ENCODE results near the gene TBX2.
"Not testable (repeated sequence)": the region's sequence is repeated elsewhere in the genome, so short reads cannot be mapped to it uniquely, and the experiment has no call there.

Gene TBX2

DNA sequence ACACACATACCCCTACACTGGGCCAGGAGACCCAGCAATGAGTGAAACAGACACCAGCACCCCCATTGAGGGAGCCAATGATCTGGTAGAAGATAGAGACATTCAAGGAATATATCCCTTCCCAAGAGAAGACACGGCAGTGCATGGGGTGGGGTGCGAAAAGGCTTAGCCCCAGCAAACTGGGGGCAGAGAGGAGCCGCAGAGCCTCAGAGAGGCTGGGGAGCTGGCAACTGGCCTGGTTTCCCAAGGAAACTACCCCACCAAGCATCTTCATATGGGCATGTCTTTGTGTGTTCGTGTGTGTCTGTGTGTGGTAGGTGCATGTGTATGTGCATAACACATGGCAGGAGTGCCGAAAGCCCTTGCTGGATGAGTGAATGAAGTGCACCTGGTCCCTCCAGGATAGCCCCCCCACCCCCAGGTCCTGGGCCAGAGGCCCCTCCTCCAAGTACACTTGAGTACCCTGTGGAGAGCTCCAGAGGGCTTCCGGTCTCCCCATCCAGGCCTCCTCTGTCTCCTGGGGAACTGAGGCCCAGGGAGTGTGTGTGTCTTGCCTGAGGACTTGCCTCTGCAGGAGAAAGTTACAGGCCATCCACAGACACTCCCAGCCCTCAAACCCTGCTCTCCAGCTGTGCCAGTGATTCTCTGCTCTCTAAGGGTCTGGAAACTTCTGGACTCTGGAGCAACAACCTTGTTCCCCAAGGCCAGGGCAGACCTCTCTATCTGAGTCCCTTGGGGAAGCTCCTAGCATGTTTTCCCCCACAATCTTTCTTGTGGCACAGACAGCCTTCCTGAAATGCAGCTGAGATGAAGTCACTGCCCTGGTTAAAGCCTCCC lies 15.9 kb downstream of the TBX2 start:
- no peak for FAIRE-seq

DNA sequence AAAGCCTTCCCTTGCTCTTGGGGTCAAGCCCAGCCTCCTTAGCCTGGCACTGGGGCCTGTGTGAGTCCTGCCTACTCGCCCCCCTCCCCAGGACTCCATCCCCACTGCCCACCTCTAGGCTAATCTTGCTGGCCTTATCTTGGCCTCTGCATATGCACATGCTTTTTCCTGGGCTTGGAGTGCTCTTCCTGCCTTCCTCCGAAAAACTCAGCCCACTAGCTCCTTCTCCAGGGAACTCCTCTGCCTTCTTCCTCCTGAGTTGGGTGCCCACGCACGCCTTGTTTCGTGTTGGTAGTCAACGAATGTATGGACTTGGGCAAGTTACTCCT lies 16.5 kb downstream of the TBX2 start:
- no peak for FAIRE-seq

DNA sequence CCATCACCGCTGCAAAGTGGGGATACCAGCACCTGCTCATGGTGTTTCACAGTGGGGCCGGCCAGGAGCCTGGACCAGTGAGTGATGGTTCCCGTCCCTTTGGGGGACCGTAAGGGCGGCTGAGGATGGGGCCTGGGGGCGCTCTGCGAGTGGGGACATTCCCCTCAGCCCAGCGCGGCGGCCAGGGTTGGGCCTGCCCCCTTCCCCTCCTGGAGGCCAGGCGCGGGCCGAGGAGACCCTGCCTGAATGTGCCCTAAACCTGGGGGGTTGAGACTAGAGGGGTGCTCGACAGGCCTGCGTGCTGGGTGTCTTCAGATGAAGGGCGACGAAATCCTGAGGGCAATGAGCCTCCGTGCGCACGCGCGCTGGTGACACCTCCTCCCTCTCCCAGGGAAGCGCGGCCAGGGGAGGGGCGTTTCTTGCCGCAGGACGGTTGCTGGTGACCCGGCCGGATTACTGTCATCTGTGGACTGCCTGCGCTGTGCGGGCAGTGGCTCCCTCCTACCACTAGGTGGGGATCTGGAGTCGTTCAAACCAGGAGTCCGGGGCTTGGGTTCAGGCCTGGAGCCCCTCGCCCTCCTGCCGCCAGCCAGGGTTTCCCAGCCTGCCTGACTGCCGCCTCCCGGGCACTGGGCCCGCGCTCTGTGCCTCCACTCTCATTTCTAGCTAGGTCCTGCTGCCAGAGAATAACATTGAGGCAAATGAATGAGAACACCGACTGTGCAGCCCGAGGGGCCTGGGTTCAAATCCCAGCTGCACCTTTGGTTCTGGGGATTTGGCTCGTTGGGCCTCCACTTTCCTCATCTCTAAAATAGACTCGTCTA lies 17.1 kb downstream of the TBX2 start:
- FAIRE-seq: no peak

DNA sequence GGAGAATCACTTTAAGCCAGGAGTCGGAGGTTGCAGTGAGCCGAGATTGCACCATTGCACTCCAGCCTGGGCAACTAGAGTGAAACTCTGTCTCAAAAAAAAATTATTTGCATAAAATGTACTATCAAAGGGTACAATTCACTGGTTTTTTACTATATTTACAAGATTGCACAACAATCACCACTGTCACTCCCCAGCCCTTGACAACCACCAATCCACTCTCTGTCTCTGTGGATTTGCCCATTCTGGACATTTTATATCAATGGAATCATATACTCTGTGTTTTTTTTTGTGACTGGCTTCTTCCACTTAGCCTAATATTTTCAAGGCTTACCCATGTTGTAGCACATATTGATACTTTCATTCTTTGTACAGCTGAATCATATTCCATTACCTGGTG lies 18.8 kb downstream of the TBX2 start:
- FAIRE-seq: no peak

DNA sequence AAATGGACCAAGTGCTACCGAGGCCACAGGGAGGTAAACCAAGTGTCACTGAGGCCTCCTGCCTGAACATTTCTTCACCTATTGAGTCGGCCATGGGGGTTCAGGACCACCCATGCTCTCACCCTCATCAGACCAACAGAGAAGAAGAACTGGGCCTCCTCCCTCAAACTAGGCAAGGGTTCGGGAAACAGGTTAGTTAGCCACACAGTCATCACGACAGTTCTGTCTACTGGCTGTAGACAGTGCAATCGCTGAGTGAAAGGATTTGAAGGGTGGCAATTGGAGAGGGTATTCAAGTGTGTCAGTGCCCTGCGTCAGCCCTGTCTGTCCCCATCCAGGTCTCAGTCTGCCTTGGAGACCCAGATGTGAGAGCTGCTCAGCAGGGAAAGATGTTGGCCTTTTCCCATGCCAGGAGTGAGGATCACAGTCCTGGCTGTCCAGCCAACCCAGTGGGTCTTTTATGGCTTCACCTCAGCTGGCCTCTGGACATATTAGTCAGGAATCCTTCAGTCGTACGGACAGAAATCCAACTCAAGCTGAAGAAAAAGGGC lies 19.9 kb downstream of the TBX2 start:
- no peak for FAIRE-seq

DNA sequence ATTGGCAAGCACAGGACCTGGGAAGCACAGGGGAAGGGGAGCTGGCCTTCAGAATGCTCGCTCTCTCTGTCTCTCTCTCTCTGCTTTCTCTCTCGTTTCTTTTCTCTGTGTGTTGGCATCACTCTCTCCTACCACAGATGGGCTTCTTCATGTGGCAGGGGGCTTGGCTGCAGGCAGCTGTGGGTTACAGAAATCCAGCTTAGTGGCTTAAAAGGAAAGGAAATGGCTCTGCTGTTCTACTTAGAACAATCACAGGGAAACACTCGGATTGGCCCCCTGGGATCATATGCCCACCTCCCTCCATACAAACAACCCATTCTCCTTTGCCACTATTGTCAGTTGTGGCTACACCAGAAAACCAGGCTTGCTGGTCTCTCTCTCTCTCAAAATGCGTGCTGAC lies 20.4 kb downstream of the TBX2 start:
- FAIRE-seq: no peak

DNA sequence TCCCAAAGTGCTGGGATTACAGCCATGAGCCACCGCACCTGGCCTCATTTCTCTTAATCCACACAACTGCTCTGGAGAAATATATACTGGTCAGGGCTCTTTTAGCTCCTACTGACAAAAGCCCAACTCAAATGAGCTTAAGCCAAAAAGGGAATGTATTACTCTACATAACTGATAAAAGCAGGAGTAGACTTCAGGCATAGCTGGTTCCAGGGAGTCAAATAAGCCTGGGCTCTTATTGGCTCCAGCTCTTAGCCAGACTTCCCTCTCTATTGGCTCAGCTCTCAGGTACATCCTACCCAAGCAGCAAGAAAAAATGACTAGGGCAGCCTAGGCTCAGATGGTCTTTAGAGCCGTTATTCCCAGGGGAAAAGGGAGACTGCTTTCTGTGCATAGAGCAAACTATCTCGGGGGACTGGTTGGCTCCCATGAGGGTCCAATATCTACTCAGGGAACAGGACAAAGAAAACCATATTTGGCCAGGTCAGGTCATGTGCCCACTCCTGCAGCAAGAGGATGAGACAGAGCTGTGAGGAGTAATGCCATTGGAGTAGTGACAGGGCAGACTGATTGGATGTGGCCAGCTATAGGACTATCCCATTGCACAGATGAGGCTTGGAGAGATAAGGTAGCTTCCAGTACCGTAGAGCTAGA lies 21.2 kb downstream of the TBX2 start:
- FAIRE-seq: no peak

DNA sequence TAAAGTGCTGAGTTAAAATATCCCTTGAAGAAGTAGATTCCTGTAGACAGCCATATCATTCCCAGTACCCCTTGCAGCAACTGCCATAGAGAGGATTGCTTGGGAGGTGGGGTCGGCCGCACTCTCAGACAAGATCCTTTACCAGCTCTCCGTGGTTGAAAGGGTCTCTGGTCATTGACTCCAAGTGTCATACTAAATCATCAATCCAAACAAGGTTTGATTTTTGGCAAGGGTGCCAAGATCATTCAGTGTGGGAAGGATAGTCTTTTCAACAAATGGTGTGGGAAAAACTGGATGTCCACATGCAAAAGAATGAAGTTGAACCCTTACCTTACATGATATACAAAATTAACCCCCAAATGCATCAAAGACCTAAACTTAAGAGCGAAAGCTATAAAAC lies 21.8 kb downstream of the TBX2 start:
- no peak for FAIRE-seq

DNA sequence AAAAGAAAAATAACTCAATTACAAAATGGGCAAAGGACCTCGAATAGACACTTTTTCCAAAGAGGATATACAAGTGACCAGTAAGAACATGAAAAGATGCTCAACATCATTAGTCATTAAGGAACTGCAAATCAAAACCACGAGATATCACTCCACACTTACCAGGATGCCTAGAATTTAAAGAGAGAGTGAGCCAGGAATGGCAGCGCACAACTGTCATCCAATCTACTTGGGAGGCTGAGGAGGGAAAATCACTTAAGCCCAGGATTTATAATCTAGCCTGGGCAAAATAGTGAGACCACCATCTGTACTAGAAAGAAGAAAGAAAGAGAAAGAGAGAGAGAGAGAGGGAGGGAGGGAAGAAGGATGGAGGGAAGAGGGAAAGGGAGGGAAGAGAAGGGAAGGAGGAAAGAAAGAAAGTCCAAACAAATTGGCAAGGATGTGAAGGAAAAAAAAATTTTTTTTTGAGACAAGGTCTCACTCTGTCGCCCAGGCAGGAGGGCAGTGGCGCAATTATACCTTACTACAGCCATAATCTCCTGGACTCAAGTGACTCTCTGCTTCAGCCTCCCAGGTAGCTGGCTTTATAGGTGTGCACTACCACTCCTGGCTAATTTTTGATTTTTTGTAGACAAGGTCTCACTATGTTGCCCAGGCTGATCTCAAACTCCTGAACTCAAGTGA lies 22.6 kb downstream of the TBX2 start:
- FAIRE-seq: no peak

DNA sequence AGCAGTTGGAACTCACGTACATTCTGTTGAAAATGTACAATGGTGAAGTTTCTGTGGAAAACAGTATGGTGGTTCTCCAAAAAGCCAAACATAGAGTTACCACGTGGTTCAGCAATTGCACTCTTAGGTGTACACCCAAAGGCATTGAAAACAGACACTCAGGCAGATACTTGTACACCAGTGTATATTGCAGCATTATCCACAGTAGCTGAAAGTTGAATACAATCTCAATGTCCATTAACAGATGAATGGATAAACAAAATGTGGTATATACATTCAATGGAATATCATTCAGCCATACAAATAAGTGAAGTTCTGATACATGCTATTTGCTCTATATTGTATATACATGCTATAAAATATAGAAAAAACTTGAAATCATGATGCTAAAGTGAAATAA lies 23.2 kb downstream of the TBX2 start:
- FAIRE-seq: no peak

DNA sequence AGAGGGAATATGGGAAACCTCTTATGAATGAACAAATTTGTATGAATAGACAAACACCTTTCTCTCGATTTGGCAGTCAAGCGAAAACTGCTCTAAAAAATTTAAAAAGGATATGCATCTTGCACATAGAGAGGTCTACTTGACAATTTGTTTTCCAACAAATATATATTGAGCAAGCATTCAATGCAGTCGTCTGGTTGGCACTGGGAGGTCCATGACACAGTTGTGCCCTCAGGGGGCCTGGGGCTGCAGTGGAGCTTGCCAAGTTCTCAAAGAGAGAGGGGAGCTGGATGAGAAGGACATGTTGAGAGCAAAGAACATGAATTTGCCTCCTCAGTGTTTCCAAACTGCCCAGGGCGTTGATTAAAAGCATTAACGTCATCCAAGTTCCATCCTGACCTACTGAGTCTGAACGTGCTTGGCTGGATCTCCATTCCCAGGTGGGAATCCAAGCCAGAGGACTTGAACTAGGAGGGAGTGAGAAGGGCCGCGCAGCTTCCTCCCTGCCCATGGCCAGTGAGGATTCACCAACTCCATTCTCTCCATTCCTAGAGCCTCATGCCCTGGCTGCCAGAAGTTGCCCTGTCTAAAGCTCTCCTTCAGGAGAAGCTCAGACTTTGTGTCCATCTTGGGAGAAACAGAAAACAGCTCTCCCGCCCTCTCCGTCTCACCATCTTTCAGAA lies 24.5 kb downstream of the TBX2 start:
- no peak for FAIRE-seq

DNA sequence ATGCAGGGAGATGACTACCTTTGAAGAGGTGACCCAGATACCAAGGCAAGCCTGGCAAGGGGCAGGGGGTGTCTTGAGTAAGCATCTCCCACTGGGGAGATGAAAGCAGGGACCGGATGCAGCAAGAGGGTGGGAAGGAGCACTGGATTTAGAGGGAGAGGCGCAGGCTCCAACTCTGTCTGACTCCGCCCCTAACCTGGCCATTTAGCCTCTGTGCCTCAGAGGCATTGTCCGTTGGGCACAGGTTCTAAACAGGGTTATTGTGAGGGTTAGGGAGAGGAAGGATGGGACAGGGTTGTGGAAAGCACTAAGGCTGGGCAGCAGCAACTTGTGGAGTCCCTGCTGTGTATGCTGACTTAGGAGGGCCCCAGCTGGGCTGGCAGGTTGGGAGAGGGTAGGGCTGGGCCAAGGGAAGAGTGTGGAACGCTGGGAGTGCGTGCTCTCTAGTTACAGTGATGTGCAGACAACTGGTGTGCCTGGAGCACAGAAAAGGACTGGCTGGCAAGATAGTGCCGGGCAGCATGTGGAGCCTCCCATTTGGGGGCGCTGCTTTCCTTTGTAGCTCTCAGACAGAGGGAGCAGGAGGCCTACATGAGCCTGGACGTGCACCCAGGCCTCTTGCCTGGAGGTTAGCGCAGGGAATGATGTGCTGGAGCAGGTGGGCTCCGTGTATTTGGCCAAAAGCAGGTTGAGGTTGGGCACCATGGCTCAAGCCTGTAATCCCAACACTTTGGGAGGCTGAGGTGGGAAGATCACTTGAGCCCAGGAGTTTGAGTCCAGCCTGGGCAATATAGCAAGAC lies 26.2 kb downstream of the TBX2 start:
- FAIRE-seq: no peak

DNA sequence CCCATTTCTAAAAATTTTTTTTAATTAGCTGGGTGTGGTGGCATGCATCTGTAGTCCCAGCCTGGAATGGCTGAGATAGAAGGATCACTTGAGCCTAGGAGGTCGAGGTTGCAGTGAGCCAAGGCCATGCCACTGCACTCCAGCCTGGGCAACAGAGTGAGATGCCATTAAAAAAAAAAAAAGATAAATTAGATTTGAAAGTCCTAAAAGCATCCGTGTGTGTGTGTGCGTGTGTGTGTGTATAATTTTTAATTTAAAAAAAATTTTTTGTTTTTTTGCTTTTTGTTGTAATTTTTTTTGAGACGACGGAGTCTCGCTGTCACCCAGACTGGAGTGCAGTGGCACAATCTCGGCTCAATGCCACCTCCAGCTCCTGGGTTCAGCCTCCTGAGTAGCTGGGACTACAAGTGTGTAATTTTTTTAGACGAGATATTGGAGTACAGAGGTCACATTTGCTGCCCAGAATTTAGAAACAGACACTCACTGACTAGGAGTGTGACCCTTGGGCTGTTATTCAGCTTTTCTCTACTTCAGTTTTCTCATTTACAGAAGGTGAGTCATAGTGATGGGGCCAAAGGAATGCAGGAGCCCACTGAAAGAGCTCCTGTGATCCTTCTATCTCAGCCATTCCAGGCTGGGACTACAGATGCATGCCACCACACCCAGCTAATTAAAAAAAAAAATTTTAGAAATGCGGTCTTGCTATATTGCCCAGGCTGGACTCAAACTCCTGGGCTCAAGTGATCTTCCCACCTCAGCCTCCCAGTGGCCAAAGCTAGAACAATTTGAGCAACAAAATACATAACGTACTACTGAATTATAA lies 27.1 kb downstream of the TBX2 start:
- FAIRE-seq: no peak

DNA sequence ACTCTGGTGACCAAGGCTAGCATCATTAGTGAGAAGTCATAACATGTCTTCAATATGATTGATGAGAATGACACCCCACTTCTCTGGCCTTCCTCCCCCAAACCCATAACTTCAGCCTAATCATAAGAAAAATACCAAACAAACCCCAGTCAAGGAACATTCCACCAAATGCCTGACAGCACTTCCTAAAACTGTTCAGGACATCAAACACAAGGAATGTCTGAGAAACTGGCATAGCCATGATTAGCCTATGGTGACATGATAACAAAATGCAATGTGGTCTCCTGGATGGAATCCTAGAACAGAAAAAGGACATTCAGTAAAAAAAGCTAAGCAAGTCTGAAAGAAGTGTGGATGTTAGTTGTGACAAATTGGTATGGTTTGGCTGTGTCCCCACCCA lies 27.9 kb downstream of the TBX2 start:
- no peak for FAIRE-seq

DNA sequence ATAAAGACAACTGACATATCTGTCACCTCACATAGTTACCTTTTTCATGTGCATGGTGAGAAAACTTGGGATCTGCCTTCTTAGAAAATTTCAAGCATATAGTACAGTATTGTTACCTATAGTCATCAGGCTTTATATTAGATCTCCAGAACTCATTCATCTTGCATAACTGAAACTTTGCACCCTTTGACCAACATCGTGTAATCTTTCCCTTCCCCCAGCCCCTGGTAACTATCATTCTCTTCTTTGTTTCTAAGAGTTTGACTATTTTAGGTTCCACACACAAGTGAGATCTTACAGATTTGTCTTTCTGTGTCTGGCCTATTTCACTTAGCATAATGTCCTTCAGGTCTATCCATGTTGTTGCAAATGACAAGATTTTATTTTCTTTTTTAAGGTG lies 29.6 kb downstream of the TBX2 start:
- FAIRE-seq: no peak

DNA sequence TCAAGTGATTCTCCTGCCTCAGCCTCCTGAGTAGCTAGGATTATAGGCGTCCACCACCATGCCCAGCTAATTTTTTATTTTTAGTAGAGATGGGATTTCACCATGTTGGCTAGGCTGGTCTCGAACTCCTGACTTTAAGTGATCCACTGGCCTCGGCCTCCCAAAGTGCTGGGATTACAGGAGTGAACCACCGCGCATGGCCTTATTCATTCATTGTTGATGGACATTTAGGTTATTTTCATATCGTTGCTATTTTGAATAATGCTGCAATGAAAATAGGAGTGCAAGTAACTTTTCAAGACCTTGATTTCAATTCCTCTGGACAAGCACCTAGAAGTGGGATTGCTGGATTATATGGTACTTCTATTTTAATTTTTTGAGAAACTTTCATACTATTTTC lies 30.2 kb downstream of the TBX2 start:
- FAIRE-seq: not testable (repeated sequence)

DNA sequence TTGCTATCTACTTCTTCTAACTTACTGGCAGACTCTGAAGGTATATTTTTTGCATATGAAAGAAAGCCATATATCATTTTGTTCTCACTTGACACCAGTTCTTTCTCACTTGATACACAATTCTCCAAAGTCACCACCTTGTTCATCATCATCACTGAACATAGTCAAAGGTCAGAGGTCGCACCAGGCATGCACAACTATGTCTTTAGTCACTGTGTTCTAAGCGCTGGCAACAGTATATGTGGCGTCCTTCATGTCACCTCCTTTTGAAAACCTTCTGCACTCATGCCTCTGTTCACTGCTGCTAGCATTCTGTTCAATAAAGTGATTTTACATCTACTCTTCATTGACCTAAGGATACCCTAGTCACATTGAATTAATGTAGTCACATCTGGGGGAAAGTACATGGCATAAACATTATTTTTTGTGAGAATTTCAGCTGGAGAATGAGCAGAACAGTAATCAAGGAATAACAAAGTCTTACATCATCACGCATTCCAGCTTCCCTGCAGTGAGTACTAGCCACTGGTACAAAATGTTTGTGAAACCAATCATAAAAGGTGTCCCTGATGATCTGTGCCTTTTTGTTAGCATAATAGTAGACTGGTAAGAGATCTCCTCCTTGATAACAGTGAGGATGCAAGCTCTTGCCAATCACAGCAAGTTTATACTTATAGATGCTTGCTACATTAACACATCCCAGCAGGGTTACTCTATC lies 32.1 kb downstream of the TBX2 start:
- no peak for FAIRE-seq

DNA sequence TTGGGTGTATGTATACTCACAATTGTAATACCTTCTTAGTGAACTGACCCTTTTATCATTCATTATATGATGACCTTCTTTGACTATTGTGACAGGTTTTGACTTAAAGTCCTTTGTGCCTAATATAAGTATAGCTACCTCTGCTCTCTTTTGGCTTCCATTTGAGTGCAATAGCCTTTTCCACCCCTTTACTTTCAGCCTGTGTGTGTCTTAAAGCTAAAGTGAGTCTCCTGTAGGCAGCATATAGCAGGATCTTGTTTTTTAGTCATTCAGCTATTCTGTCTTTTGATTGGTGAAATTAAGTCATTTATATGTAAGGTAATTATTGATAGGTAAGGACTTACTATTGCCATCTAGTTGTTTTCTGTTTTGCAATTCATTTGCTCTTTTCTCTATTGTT lies 36.6 kb downstream of the TBX2 start:
- no peak for FAIRE-seq

DNA sequence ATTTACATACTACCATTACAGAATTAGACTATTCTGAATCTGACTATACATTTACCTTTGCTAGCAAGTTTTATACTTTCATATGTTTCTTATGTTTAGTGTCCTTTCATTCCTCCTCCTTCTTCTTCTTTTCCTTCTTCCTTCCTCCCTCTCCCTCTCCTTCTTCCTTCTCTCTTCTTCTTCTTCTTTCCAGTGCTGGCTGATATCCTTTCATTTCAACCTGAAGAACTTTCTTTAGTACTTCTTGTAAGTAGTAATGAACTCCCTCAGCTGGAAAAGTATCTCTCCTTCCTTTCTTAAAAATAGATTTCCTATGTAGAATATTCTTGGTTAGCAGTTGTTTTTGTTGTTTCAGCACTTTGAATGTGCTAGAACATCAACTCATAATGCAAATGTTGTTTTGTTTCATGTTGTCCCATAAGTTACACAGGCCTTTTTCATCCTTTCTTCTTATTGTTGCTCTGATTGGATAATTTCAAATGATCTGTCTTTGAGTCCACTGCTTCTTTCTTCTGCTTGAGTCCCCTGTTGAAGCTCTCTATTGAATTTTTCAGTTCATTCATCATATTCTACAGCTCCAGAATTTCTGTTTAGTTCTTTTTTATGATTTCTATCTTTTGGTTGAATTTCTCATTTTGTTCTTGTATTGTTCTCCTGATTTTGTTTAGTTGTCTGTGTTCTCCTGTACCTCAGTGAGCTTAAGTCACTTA lies 37.5 kb downstream of the TBX2 start:
- no peak for FAIRE-seq

Measured in G401.6 (cell line).